HEK293 (cell line): ENCODE data around the gene HINT1.

Experiments used
- CTCF ChIP-seq: fragments of 450-650 bp; formaldehyde crosslinking; IDR thresholded peaks from 2 replicates; pipeline ENCODE4 v1.5.1; 2016; ENCODE audit warnings: missing biosample characterization, missing genetic modification characterization
- GLIS1 ChIP-seq: fragments of 450-650 bp; formaldehyde crosslinking; IDR thresholded peaks from 2 replicates; pipeline ENCODE4 v1.5.1; 2016; ENCODE audit warnings: missing biosample characterization, missing genetic modification characterization
- HOXA7 ChIP-seq: sonication (generic); formaldehyde crosslinking; IDR thresholded peaks from 2 replicates; pipeline ENCODE4 v1.8.1; 2022; ENCODE audit warnings: missing genetic modification reagents, borderline replicate concordance
- ZNF404 ChIP-seq: fragments of 450-650 bp; formaldehyde crosslinking; IDR thresholded peaks from 2 replicates; pipeline ENCODE4 v1.5.1; 2017; ENCODE audit warnings: missing biosample characterization, missing genetic modification characterization

- TF ChIP-seq HOXA7 (CRISPR knock-in tag) (no peak), GLIS1 (tag by site-specific recombination) (no peak), CTCF (no peak), ZNF404 (tag by site-specific recombination) (no peak)
These were observed 2.6 kb upstream of the HINT1 start for GRCh38 chr5:131167615-131168014.
